ENCODE data around the gene DPEP2NB. TPM values are rescaled to one million over a fixed set of nuclear protein-coding genes. Genes with fewer than 3 reads are reported as not detected.

DPEP2NB gene
- total and polyA plus RNA-seq, 4 donors = not detected

- Histone ChIP-seq H3K4me1 (ENCODE audit: control insufficient read depth in 4 of 4, insufficient read depth in 4 of 4, low read length in 3 of 4) (peaks cover 6 to 27% (median 24%) of the 10 kb centered on the region in 4 donors), H3K27me3 (ENCODE audit: control insufficient read depth in 4 of 4, insufficient read depth in 4 of 4, low read length in 3 of 4) (no peaks in the 10 kb centered on the region), H3K36me3 (ENCODE audit: control insufficient read depth in 4 of 4, insufficient read depth in 3 of 4, low read depth in 1 of 4, low read length in 3 of 4) (peaks cover 0 to 3% (median 2%) of the 10 kb centered on the region in 4 donors), H3K9me3 (ENCODE audit: control insufficient read depth in 4 of 4, low read length in 3 of 4) (no peaks in the 10 kb centered on the region), H3K9ac (ENCODE audit: low read depth in 1 of 2, low read length in 2 of 2) (peak within 1 kb of the TSS; percentile 83 to 90), H3K4me3 (ENCODE audit: low read depth in 1 of 3, low read length in 3 of 3) (peak within 1 kb of the TSS; percentile 82 to 95 (median 91)), H3K27ac (ENCODE audit: low read depth in 1 of 2, low read length in 2 of 2) (peak within 1 kb of the TSS; percentile 77)
- TF ChIP-seq MAX (IDR thresholded peaks at IDR 0.05) = peak; percentile 90
- peak; percentile 61 to 65 for TF ChIP-seq HNF4A (conservative IDR thresholded peaks at IDR 0.05)
- TF ChIP-seq FOXA1 (IDR thresholded peaks at IDR 0.05) = no peak
- peak; percentile 61 for TF ChIP-seq SP1 (IDR thresholded peaks at IDR 0.05)
- peak in 1 of 2 donors; percentile 61 for TF ChIP-seq GABPA (IDR thresholded peaks at IDR 0.05 in 1 of 2, conservative IDR thresholded peaks at IDR 0.05 in 1 of 2)
- peak; percentile 35 for TF ChIP-seq NR2F2 (IDR thresholded peaks at IDR 0.05)
- TF ChIP-seq FOXA2 (IDR thresholded peaks at IDR 0.05) = no peak
- TF ChIP-seq YY1 (IDR thresholded peaks at IDR 0.05) = peak; percentile 95
- peak in 1 of 2 donors; percentile 58 for TF ChIP-seq RAD21 (IDR thresholded peaks at IDR 0.05)
- TF ChIP-seq ATF3 (IDR thresholded peaks at IDR 0.05) = no peak
- no peak for TF ChIP-seq JUND (IDR thresholded peaks at IDR 0.05)
- TF ChIP-seq RXRA (IDR thresholded peaks at IDR 0.05) = peak; percentile 62 to 66
- no peak for TF ChIP-seq HNF4G (IDR thresholded peaks at IDR 0.05)
- DNase-seq (ENCODE audit: low spot score) = peak; percentile 98
- under 1% methylated on average over 84 of the region's 84 CpGs for WGBS
These were observed 7.2 kb upstream of the DPEP2NB start, which contains the start of the genes DDX28 and DUS2 for GRCh38 chr16:68022728-68023537. Gene DDX28, minus strand, starts transcription at chr16:68023232. Its CDS starts 30 bp downstream, at chr16:68023202. Gene DUS2, plus strand, starts transcription at chr16:68023284. Its CDS starts 14,740 bp downstream, at chr16:68038024.

- Histone ChIP-seq H3K4me1 (ENCODE audit: control insufficient read depth in 4 of 4, insufficient read depth in 4 of 4, low read length in 3 of 4) (peaks cover 6 to 27% (median 24%) of the 10 kb centered on the region in 4 donors), H3K4me3 (ENCODE audit: low read depth in 1 of 3, low read length in 3 of 3) (peak overlapping the region; percentile 82 to 95 (median 91)), H3K27ac (ENCODE audit: low read depth in 1 of 2, low read length in 2 of 2) (peak overlapping the region; percentile 77), H3K36me3 (ENCODE audit: control insufficient read depth in 4 of 4, insufficient read depth in 3 of 4, low read depth in 1 of 4, low read length in 3 of 4) (peaks cover 0 to 2% (median 0%) of the 10 kb centered on the region in 4 donors), H3K27me3 (ENCODE audit: control insufficient read depth in 4 of 4, insufficient read depth in 4 of 4, low read length in 3 of 4) (no peaks in the 10 kb centered on the region), H3K9ac (ENCODE audit: low read depth in 1 of 2, low read length in 2 of 2) (peak overlapping the region in 1 of 2 donors; percentile 83), H3K9me3 (ENCODE audit: control insufficient read depth in 4 of 4, low read length in 3 of 4) (no peaks in the 10 kb centered on the region)
- TF ChIP-seq MAX (IDR thresholded peaks at IDR 0.05) = no peak
- no peak for TF ChIP-seq YY1 (IDR thresholded peaks at IDR 0.05)
- no peak for TF ChIP-seq REST (IDR thresholded peaks at IDR 0.05)
- no peak for TF ChIP-seq RAD21 (IDR thresholded peaks at IDR 0.05)
- TF ChIP-seq JUND (IDR thresholded peaks at IDR 0.05) = no peak
- TF ChIP-seq HNF4A (conservative IDR thresholded peaks at IDR 0.05) = no peak
- no peak for TF ChIP-seq RXRA (IDR thresholded peaks at IDR 0.05)
- TF ChIP-seq HNF4G (IDR thresholded peaks at IDR 0.05) = no peak
- no peak for TF ChIP-seq GABPA (IDR thresholded peaks at IDR 0.05 in 1 of 2, conservative IDR thresholded peaks at IDR 0.05 in 1 of 2)
- no peak for TF ChIP-seq CTCF (IDR thresholded peaks at IDR 0.05; ENCODE audit: low read depth, low read length, missing input control)
- TF ChIP-seq ZBTB33 (IDR thresholded peaks at IDR 0.05) = no peak
- TF ChIP-seq SP1 (IDR thresholded peaks at IDR 0.05) = no peak
- TF ChIP-seq FOXA2 (IDR thresholded peaks at IDR 0.05) = no peak
- no peak for TF ChIP-seq EGR1 (IDR thresholded peaks at IDR 0.05; ENCODE audit: low read depth in 2 of 2)
- TF ChIP-seq TAF1 (conservative IDR thresholded peaks at IDR 0.05) = no peak
- no peak for TF ChIP-seq NR2F2 (IDR thresholded peaks at IDR 0.05)
- no peak for TF ChIP-seq ATF3 (IDR thresholded peaks at IDR 0.05)
- no peak for TF ChIP-seq FOXA1 (IDR thresholded peaks at IDR 0.05)
- no peak for DNase-seq (ENCODE audit: low spot score)
- WGBS = 14% methylated on average over 19 of the region's 19 CpGs
These were observed 6.6 kb upstream of the DPEP2NB start for GRCh38 chr16:68022278-68022727.

Data from liver (tissue), 9 donors.